HG03280 (cell line): Measurements from ENCODE around the gene C12orf57.
A peak's percentile ranks its signal among the peaks of the same experiment; 100 is the strongest.

Source experiments
- ATAC-seq: cut with Tn5 transposase; IDR thresholded peaks from one replicate; pipeline ENCODE4 v1.9.1; 2021; ENCODE audit warnings: mild to moderate bottlenecking, moderate library complexity; ENCODE audit not compliant: unreplicated experiment

The C12orf57 gene

GRCh38 chr12:6963016-6963731 lies 19.4 kb downstream of the C12orf57 start:
- no peak for ATAC-seq

- ATAC-seq = no peak
These were observed 20.1 kb downstream of the C12orf57 start for GRCh38 chr12:6963791-6964413.

DNA sequence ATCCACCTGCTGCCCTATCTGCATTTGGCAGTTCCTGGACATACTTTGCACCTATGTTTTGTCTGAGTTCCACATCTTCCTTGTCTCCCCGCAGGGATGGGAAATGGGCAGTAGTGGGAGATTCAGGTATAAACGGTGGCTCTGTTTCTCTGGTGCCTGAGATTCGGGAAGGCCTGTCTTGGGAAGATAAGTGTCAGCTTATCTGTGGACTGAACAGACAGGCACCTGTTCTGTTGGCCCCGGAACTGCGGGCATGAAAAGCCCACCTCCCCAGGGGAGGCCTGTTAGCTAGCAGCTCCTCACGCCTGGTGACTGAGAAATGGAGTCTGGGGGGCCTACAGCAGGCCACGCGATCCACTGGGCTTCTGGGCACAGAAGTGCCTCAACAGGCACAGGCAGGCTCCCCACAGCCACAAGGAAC lies 20.8 kb downstream of the C12orf57 start:
- ATAC-seq = no peak

DNA sequence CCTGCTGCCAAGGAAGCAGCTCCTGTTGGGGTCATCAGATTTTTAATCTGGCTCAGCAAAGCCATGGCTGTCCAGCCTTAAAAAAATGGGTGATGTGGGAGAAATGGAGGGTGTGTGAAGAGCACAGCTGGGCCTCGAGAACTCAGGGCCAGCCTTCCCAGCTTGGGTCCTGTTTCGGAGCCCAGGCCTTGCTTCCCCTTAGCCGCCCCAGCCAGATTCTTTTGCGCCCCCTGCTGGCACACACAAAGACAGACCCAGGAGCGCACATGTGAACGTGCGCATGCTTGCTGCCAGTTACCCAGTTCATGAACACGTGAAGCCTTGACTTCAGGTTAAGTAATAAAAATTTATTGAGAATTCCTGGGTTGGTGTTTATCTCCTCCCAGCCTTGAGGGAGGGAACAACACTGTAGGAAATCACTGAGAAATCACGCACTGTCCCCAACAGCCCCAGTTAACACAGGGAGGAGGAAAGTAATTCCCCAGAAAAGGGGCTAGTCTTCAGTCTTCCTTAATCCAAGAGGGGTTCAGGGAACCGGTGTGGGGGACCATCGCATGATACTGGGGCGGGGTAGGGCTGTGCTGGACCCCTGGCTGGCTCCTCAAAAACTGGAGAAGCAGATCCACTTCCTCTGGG lies 21.3 kb downstream of the C12orf57 start:
- ATAC-seq = peak; percentile 46

GRCh38 chr12:6965714-6966113 lies 21.9 kb downstream of the C12orf57 start:
- ATAC-seq = no peak

- no peak for ATAC-seq
These were observed 22.5 kb downstream of the C12orf57 start for GRCh38 chr12:6966351-6966750.

GRCh38 chr12:6967651-6968100 lies 23.9 kb downstream of the C12orf57 start:
- no peak for ATAC-seq

GRCh38 chr12:6968426-6968825 lies 24.6 kb downstream of the C12orf57 start:
- ATAC-seq = no peak

DNA sequence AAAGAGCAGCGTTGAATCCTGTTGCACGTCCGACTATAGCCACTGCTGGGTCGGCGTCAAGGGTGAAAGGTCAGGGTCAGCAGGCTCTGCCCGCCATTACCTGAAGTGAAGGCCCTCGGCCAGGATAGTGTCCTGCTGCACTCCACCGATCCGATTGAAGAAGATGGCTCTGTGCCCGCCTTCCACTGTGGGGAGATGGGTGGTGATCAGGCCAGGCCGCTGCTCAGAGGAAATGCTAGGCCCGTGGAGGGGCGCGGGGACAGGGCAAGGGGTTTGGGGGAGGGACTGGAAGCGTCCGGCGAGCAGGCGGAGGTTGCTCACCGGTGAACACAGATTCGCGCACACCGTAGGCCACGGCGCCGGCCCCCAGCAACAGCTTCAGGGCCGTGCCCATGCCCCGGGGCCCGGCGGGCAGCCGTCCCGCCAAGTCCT lies 26.3 kb downstream of the C12orf57 start:
- ATAC-seq = no peak

GRCh38 chr12:6974180-6974579 lies 30.4 kb downstream of the C12orf57 start:
- ATAC-seq = no peak

DNA sequence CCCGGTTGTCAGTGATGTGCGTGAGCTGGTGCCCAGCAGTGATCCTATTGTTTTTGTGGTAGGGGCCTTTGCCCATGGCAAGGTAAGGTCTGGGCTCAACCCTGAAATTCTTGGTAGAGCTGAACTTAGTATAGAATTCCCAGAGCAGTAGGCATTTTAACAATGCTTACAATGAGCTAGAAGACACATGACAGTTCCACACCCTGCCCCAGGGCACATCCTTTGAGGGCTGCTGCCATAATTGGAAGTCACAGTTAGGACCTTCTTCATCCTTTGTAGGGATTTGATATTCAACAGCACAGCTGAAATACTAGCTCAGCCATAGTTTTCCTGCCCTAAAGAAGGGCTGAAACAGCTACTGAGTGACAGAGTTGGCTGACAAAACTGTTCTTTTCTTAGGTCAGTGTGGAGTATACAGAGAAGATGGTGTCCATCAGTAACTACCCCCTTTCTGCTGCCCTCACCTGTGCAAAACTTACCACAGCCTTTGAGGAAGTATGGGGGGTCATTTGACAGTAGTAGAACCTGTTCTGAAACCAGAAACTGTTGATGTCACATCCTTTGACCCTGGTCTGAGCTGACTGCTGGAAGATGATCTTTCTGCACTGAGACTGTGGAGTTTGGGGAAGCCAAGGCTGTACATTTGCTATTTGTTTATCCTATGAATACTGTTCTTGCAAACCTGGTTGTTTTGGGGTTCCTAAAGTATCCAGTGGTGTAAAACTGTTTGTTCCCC lies 31.6 kb downstream of the C12orf57 start:
- no peak for ATAC-seq

- ATAC-seq = no peak
These were observed 33.8 kb downstream of the C12orf57 start for GRCh38 chr12:6977653-6978052.

- ATAC-seq = no peak
These were observed 34.4 kb downstream of the C12orf57 start for GRCh38 chr12:6978188-6978587.

DNA sequence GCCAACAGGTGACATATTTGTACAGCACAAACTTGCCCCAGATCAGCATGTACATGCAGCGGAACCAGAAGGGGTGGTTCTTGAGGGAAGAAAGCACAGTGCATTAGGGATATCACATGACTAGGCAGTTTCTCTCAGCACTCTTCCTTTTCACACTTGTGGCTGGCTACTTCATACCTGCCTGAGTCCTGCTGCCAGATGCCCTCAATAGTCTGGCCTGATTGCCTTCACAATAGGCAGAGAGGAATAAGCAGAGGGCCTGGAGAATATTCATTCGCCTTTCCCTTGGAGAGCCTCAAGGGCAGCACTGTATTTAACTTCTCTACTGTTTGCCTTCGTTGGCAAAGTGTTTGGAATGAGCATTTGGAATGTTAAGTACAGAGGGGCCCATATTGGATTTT lies 34.8 kb downstream of the C12orf57 start:
- no peak for ATAC-seq

DNA sequence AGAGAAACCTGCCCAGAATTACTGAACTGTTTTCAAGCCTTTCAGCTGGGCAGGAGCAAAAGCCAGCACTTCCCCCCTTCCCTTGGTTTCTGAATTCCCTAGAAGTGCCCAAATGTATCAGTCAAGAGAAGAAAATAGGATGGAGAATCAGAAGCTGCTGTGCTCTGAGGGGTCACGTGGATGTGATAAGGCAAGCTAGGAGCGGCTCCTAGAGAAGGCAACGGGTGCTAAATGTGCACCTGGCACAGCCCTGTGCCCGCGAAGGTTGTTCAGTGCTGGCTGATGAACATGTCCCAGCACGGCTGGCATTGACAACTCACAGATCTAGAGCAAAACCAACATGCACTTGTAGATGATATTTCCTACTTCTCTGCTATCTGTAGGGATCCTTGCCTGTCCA lies 35.2 kb downstream of the C12orf57 start:
- no peak for ATAC-seq

DNA sequence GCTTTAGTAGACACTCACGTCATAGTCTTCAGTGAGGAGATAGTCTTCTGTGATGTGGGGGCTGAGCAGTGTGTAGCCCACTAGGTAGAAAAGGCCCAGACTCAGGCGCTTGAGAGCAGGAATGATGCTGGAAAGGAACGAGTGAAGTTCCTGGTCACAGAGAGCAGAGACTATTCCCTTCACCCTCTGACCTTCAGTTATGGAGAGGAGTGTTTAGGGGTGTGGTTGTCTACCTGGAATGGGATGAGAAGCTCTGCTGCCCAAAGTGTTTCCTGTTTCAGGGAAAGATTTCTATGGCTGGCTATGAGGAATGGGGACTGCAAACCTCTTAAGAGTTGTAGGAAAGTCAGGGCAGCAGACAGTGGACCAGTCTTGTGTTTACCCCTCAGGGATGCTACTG lies 35.6 kb downstream of the C12orf57 start:
- ATAC-seq = no peak

- no peak for ATAC-seq
These were observed 36.3 kb downstream of the C12orf57 start for GRCh38 chr12:6980075-6980474.

DNA sequence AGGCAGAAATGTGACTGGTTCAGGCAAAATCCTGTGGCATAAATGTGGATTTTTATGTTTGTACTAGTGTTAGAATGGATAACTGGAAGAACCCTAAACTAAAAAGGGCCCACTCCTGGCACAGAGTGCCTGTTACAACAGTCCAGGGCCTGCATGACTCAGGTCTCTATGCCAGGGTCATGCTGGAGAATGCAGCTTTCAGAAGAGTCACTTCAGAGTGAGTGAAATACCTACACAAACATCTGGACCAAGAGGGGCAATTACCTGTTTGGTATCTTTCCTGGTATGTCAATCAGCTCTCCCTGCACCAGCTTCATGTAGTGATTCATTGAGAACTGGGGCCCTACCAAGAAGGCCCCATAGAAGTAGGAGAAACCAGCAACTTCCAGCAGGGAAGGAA lies 36.9 kb downstream of the C12orf57 start:
- ATAC-seq = no peak

DNA sequence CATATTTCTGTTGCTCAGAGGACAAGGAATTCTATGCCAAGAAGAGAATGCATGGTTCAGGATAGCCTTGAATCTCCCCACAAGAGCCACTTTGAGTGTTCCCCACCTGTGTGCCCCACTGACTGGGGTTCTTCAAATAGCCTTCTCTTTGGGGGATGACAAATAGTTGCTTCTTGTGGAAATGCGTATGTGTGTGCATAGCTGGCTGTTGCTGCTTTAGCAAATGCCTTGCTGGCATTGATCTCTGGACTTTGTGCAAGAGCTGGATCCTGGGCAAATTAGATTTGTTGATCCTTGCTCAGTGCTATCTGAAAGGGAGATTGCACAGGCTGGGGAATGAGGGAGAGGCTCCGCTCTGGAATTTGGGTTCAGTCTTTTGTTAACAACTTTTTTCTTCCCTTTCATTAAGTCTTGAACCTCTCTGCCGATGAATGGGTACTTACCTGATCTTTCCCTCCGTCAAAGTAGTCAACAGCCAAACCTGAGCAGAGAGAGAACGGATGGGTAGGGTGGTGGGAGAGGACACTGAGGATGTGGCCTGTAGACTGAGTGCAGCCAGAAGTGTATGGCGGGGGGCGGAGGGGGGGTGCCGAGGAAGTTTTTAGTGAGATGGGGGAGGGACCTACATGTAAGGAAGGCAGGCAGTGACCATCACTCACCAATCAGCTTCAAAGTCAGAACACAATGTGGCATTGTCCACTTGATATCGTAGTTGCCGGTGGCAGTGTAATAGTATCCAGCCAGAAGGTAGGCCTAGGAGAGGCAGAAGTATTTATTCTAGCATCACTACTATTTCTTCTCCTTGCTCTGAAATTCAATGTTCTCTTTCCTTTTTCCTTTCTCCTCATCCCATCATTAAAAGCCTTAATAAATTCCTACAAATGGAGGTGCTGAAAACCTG lies 37.6 kb downstream of the C12orf57 start:
- ATAC-seq = no peak

GRCh38 chr12:6982532-6982931 lies 38.7 kb downstream of the C12orf57 start:
- no peak for ATAC-seq
